ENCODE measurements around the gene RAI14.

RAI14 gene

DNA sequence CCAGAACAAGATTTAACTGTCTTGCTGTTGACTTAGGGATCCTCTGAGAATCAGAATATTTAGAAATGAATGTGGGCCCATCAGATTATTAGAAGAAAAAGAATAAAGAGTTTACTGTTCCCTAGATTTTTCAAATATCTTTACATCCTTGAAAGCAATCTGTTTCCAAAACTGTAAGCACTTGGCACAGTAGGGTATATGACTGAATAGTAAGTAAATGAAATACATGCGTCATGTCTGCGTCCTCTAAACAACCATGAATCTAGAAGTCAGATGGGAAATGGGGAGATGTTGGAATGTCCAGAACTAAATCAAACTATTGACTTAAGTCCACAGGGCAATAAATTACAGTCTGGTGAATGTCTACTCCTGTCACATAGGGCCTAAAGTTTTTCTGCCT is 209.0 kb downstream of the RAI14 start:
- no peak for DNase-seq

- DNase-seq, result no peak
Measured at GRCh38 chr5:34866989-34867471, 210.9 kb downstream of the RAI14 start.

DNA sequence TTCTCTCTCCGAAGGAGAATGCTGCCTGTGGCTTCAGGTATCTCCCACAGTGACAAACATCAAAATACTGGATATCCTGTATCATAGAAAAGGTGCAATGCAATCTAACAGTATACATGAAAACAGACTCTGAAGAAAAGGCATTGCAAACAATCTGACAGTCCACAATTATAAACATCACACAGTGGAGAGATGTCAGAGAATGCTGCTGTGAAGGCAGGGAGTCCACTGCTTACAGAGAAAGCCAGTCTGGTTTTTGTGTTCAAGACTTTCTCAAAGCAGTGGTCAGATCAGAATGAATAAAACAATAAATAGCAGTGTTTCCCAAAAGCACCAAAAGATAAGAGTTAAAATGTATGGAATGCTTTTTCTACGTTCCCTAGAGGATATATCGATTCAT is 211.5 kb downstream of the RAI14 start:
- DNase-seq, result no peak

DNA sequence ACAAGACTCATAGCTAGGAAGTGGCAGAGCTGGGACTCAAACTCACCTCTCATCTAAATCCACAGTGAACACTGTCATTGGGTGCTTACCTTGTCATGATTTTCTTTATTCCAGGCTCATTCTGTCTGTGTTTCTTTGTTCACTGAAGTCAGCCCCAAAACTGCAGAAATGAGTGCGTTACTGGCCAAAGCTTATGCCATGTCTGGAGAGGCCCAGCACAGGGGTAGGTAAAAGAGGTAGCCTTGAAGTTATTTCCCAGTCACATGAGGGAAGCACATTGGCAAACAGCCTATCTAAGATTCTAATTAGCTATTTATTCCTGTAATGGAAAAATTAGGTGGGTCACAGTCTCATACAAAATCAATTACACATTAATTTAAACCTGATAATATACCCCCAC is 212.7 kb downstream of the RAI14 start:
- DNase-seq, result no peak

GRCh38 chr5:34869256-34869655 is 213.1 kb downstream of the RAI14 start:
- DNase-seq, result no peak

GRCh38 chr5:34870382-34870781 is 214.3 kb downstream of the RAI14 start:
- DNase-seq, result no peak

GRCh38 chr5:34876275-34876674 is 220.1 kb downstream of the RAI14 start:
- no peak for DNase-seq

- no peak for DNase-seq
Measured at GRCh38 chr5:34881246-34881645, 225.1 kb downstream of the RAI14 start.

Data from activated CD4-positive, alpha-beta T cell treated with anti-CD3 and anti-CD28 coated beads for 4 hours (primary cell).